GM19468 (cell line): Measurements from ENCODE around the gene FMNL2.
A peak's percentile ranks its signal among the peaks of the same experiment; 100 is the strongest.
"Not testable (repeated sequence)": the region's sequence is repeated elsewhere in the genome, so short reads cannot be mapped to it uniquely, and the experiment has no call there.

Experiments
- ATAC-seq: cut with Tn5 transposase; IDR thresholded peaks from one replicate; pipeline ENCODE4 v1.9.1; 2021; ENCODE audit warnings: mild to moderate bottlenecking, moderate library complexity, moderate number of reproducible peaks; ENCODE audit not compliant: unreplicated experiment; ENCODE audit errors: extremely low read depth

FMNL2 gene

GRCh38 chr2:152335016-152335725 is at the start of gene FMNL2:
FMNL2 (plus strand) TSS chr2:152335174.
- ATAC-seq = peak; percentile 80

GRCh38 chr2:152292991-152293390 is 42.0 kb upstream of the FMNL2 start:
- ATAC-seq = no peak

- no peak for ATAC-seq
Measured at GRCh38 chr2:152297715-152298114, 37.3 kb upstream of the FMNL2 start.

GRCh38 chr2:152298754-152299153 is 36.2 kb upstream of the FMNL2 start:
- ATAC-seq = no peak

GRCh38 chr2:152301131-152301530 is 33.8 kb upstream of the FMNL2 start:
- ATAC-seq = no peak

GRCh38 chr2:152303951-152304350 is 31.0 kb upstream of the FMNL2 start:
- no peak for ATAC-seq

- ATAC-seq = no peak
Measured at GRCh38 chr2:152304836-152305235, 30.1 kb upstream of the FMNL2 start.

GRCh38 chr2:152307863-152308262 is 27.1 kb upstream of the FMNL2 start:
- ATAC-seq = no peak

GRCh38 chr2:152309352-152310214 is 25.4 kb upstream of the FMNL2 start:
- no peak for ATAC-seq

GRCh38 chr2:152319822-152320570 is 15.0 kb upstream of the FMNL2 start:
- ATAC-seq = no peak

GRCh38 chr2:152320814-152321213 is 14.2 kb upstream of the FMNL2 start:
- no peak for ATAC-seq

- ATAC-seq = no peak
Measured at GRCh38 chr2:152322222-152322621, 12.8 kb upstream of the FMNL2 start.

- not testable (repeated sequence) for ATAC-seq
Measured at GRCh38 chr2:152325126-152325525, 9.8 kb upstream of the FMNL2 start.

- ATAC-seq = no peak
Measured at GRCh38 chr2:152326710-152327109, 8.3 kb upstream of the FMNL2 start.

GRCh38 chr2:152328013-152328412 is 7.0 kb upstream of the FMNL2 start:
- no peak for ATAC-seq

GRCh38 chr2:152330235-152330866 is 4.6 kb upstream of the FMNL2 start:
- ATAC-seq = no peak

GRCh38 chr2:152334701-152335015 is 316 bp upstream of the FMNL2 start:
- no peak for ATAC-seq

GRCh38 chr2:152335726-152336118 is 748 bp downstream of the FMNL2 start:
- ATAC-seq = no peak

- ATAC-seq = no peak
Measured at GRCh38 chr2:152336119-152336853, 1.3 kb downstream of the FMNL2 start.
